Measurements from ENCODE around the gene GDI1. TPM values are rescaled to one million over a fixed set of nuclear protein-coding genes. Genes with fewer than 3 reads are reported as not detected.

GDI1 gene
- total and polyA plus RNA-seq, 12 donors: 85.6 to 287 (median 113) TPM

DNA sequence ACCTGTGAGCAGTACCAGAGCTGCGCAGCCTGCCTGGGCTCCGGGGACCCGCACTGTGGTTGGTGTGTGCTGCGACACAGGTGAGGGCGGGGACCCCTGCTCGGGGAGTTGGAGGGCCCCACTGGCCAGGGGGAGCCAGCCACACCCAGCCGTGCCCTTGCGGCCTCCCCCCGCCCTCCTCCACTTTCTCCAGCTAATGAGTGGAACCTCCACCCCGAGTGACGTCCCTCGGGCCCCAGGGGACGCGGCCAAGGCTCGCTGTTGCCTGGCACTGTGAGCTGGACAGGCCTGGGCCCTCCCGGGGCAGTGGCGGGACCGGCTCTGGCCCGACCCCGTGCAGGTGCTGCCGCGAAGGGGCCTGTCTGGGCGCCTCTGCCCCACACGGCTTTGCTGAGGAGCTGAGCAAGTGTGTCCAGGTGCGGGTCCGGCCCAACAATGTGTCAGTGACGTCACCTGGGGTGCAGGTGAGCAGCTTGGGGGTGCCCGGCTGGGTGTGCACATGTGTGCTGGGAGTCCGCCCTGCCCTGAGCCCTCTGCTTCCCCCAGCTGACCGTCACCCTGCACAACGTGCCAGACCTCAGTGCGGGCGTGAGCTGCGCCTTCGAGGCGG is 26.8 kb downstream of the GDI1 start:
- H3K4me1 ChIP-seq (replicated peaks in 1 of 2): no peaks in the 10 kb centered on the region
- WGBS, 4 donors: 89 to 100% (median 96%) methylated on average over 1 to 35 of the region's 36 CpGs
- intact Hi-C loops (cut with DNase I): no loop called here
- peaks cover 0 to 46% of the 10 kb centered on the region in 2 donors for H3K36me3 ChIP-seq (replicated peaks in 1 of 2)
- no peak for TF ChIP-seq POLR2A (IDR thresholded peaks at IDR 0.05)
- TF ChIP-seq, protein P1, sequence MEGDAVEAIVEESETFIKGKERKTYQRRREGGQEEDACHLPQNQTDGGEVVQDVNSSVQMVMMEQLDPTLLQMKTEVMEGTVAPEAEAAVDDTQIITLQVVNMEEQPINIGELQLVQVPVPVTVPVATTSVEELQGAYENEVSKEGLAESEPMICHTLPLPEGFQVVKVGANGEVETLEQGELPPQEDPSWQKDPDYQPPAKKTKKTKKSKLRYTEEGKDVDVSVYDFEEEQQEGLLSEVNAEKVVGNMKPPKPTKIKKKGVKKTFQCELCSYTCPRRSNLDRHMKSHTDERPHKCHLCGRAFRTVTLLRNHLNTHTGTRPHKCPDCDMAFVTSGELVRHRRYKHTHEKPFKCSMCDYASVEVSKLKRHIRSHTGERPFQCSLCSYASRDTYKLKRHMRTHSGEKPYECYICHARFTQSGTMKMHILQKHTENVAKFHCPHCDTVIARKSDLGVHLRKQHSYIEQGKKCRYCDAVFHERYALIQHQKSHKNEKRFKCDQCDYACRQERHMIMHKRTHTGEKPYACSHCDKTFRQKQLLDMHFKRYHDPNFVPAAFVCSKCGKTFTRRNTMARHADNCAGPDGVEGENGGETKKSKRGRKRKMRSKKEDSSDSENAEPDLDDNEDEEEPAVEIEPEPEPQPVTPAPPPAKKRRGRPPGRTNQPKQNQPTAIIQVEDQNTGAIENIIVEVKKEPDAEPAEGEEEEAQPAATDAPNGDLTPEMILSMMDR (IDR thresholded peaks at IDR 0.05): no peak
- DNase-seq: no peak
- no peak overlapping the region for H3K4me3 ChIP-seq
- no peaks in the 10 kb centered on the region for H3K9me3 ChIP-seq (replicated peaks in 1 of 3)
- H3K27me3 ChIP-seq: no peaks in the 10 kb centered on the region
- no peak overlapping the region for H3K27ac ChIP-seq

DNA sequence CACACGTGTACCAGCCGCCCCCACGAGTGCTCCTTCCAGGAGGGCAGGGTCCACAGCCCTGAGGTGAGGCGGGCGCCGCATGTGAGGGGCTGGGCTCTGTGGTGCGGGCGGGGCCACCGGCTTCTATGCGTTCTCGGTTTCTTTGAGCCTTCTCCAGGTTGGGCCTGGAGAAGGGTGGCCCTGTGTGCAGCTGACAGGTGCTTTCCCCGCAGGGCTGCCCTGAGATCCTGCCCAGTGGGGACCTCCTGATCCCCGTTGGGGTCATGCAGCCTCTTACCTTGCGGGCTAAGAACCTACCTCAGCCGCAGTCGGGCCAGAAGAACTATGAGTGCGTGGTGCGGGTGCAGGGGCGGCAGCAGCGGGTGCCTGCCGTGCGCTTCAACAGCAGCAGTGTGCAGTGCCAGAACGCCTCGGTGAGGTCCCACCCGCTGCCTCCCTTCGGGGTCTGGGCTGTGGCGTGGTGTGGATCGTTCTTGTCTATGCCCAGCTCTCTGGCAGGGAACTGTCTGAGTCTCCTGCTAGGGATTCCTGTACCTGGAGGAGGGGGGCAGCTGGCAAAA is 27.9 kb downstream of the GDI1 start:
- no peak for DNase-seq
- Histone ChIP-seq H3K27me3 (no peaks in the 10 kb centered on the region), H3K36me3 (replicated peaks in 1 of 2) (peaks cover 0 to 58% of the 10 kb centered on the region in 2 donors), H3K27ac (no peak overlapping the region), H3K4me1 (replicated peaks in 1 of 2) (no peaks in the 10 kb centered on the region), H3K4me3 (no peak overlapping the region), H3K9me3 (replicated peaks in 1 of 3) (no peaks in the 10 kb centered on the region)
- intact Hi-C loops (cut with DNase I): no loop called here
- WGBS, 4 donors: 60 to 94% (median 93%) methylated on average over 1 to 28 of the region's 28 CpGs
- TF ChIP-seq, protein P1 (IDR thresholded peaks at IDR 0.05): no peak
- no peak for TF ChIP-seq POLR2A (IDR thresholded peaks at IDR 0.05)

DNA sequence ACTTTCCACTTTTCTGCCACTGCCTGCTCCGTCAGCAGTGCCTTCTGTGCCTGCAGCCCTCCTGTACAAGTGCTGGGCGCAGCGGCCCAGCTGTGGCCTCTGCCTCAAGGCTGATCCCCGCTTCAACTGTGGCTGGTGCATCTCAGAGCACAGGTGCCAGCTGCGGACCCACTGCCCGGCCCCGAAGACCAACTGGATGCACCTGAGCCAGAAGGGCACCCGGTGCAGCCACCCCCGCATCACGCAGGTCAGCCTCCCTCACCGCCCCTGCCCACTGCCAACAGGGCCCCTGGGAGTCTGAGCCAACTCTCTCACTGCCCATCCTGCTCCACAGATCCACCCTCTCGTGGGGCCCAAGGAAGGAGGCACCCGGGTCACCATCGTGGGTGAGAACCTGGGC is 28.6 kb downstream of the GDI1 start:
- Histone ChIP-seq H3K36me3 (replicated peaks in 1 of 2) (peaks cover 0 to 65% of the 10 kb centered on the region in 2 donors), H3K27me3 (no peaks in the 10 kb centered on the region), H3K9me3 (replicated peaks in 1 of 3) (no peaks in the 10 kb centered on the region), H3K27ac (no peak overlapping the region), H3K4me1 (replicated peaks in 1 of 2) (no peaks in the 10 kb centered on the region), H3K4me3 (no peak overlapping the region)
- 92 to 95% (median 93%) methylated on average over 2 to 14 of the region's 14 CpGs for WGBS, 4 donors
- TF ChIP-seq POLR2A (IDR thresholded peaks at IDR 0.05): no peak
- TF ChIP-seq, protein P1 (IDR thresholded peaks at IDR 0.05): no peak
- intact Hi-C loops (cut with DNase I): no loop called here
- no peak for DNase-seq

DNA sequence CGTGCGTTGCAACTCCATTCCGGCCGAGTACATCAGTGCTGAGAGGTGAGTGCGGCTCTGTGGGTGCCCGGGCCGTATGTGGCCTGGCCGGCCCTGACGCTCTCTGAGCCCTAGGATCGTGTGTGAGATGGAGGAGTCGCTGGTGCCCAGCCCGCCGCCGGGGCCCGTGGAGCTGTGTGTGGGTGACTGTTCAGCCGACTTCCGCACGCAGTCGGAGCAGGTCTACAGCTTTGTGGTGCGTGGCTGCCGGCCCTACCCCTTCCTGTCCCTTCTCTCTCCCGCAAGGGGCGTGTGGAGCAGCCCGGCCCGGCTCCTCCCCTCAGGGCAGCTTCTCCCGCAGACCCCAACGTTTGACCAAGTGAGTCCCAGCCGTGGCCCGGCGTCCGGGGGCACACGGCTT is 29.1 kb downstream of the GDI1 start:
- intact Hi-C loops (cut with DNase I): no loop called here
- Histone ChIP-seq H3K27ac (no peak overlapping the region), H3K27me3 (no peaks in the 10 kb centered on the region), H3K9me3 (replicated peaks in 1 of 3) (no peaks in the 10 kb centered on the region), H3K4me3 (no peak overlapping the region), H3K36me3 (replicated peaks in 1 of 2) (peaks cover 0 to 69% of the 10 kb centered on the region in 2 donors), H3K4me1 (replicated peaks in 1 of 2) (no peaks in the 10 kb centered on the region)
- WGBS, 4 donors: 88 to 94% (median 91%) methylated on average over 20 to 32 of the region's 32 CpGs; no CpG with 5 or more reads in 1 of the 4 donors
- DNase-seq: no peak
- no peak for TF ChIP-seq POLR2A (IDR thresholded peaks at IDR 0.05)
- TF ChIP-seq, protein P1 (IDR thresholded peaks at IDR 0.05): no peak

All from adrenal gland (tissue), 12 donors.